H1 (cell line): ENCODE measurements around the gene VASN.

Experiments used
- CBX8 ChIP-seq: fragments of 300-800, 300-1000 bp; sonication (generic); IDR thresholded peaks from 2 replicates; pipeline ENCODE4 v1.7.1; 2016; ENCODE audit warnings: low read depth, low read length, borderline replicate concordance
- CHD2 ChIP-seq: IDR thresholded peaks from 2 replicates; pipeline ENCODE4 v1.6.1; 2012; ENCODE audit warnings: low read length, improper control_type of control experiment
- CTCF ChIP-seq, 3 experiments: IDR thresholded peaks; 1 replicate in 2 of 3; 2 replicates in 1 of 3; pipeline versions ENCODE4 v1.5.1 to v1.6.1; 2011; ENCODE audit warnings: low read length in 3 of 3, mild to moderate bottlenecking in 3 of 3, inconsistent platforms in 2 of 3, low read depth in 1 of 3, moderate library complexity in 1 of 3; ENCODE audit not compliant: insufficient read depth in 1 of 3; ENCODE audit errors: control extremely low read depth in 1 of 3
- EP300 ChIP-seq, 2 experiments: IDR thresholded peaks; 1 replicate in 1 of 2; 2 replicates in 1 of 2; pipeline ENCODE4 v1.6.1; 2011 to 2012; ENCODE audit warnings: low read depth in 2 of 2, low read length in 2 of 2, mild to moderate bottlenecking in 2 of 2, borderline replicate concordance in 1 of 2, inconsistent platforms in 1 of 2, moderate library complexity in 1 of 2
- EZH2 ChIP-seq: fragments of 200-600 bp; sonication (generic); IDR thresholded peaks from 2 replicates; pipeline ENCODE4 v1.7.1; 2012; ENCODE audit warnings: low read depth, mild to moderate bottlenecking, moderate library complexity, low read length, inconsistent platforms; ENCODE audit not compliant: severe bottlenecking
- GABPA ChIP-seq: IDR thresholded peaks from 2 replicates; pipeline ENCODE4 v1.6.1; 2011; ENCODE audit warnings: mild to moderate bottlenecking, low read length, moderate library complexity, borderline replicate concordance; ENCODE audit not compliant: insufficient read depth
- POLR2A ChIP-seq, 2 experiments: IDR thresholded peaks; 1 replicate in 1 of 2; 2 replicates in 1 of 2; pipeline ENCODE4 v1.6.1; 2011; ENCODE audit warnings: low read depth in 2 of 2, low read length in 2 of 2, mild to moderate bottlenecking in 2 of 2; ENCODE audit errors: control extremely low read depth in 1 of 2
- POLR2AphosphoS5 ChIP-seq: IDR thresholded peaks from 2 replicates; pipeline ENCODE4 v1.6.1; 2011; ENCODE audit warnings: low read depth, low read length
- RFX5 ChIP-seq: IDR thresholded peaks from 2 replicates; pipeline ENCODE4 v1.6.1; 2011; ENCODE audit warnings: low read depth, low read length, improper control_type of control experiment, borderline replicate concordance
- SRF ChIP-seq: IDR thresholded peaks from 2 replicates; pipeline ENCODE4 v1.6.1; 2011; ENCODE audit warnings: mild to moderate bottlenecking, low read depth, low read length, moderate library complexity
- ZNF274 ChIP-seq: IDR thresholded peaks from 2 replicates; pipeline ENCODE4 v1.7.0; 2012; ENCODE audit warnings: low read length, borderline replicate concordance; ENCODE audit errors: extremely low read depth

GRCh38 chr16:4414187-4414917 lies 42.7 kb downstream of the VASN start:
- TF ChIP-seq POLR2AphosphoS5 (no peak), CTCF (IDR thresholded peaks at IDR 0.05; ENCODE audit: control extremely low read depth in 1 of 3, insufficient read depth in 1 of 3, low read depth in 1 of 3, low read length in 3 of 3) (no peak), EP300 (IDR thresholded peaks at IDR 0.05; ENCODE audit: borderline replicate concordance in 1 of 2, low read depth in 2 of 2, low read length in 2 of 2) (no peak), SRF (no peak), RFX5 (no peak), ZNF274 (no peak), CBX8 (no peak), EZH2 (no peak), CHD2 (no peak), GABPA (no peak), POLR2A (IDR thresholded peaks at IDR 0.05; ENCODE audit: control extremely low read depth in 1 of 2, low read depth in 2 of 2, low read length in 2 of 2) (no peak)
